ENCODE data around the gene SAP30L.

SAP30L gene

DNA sequence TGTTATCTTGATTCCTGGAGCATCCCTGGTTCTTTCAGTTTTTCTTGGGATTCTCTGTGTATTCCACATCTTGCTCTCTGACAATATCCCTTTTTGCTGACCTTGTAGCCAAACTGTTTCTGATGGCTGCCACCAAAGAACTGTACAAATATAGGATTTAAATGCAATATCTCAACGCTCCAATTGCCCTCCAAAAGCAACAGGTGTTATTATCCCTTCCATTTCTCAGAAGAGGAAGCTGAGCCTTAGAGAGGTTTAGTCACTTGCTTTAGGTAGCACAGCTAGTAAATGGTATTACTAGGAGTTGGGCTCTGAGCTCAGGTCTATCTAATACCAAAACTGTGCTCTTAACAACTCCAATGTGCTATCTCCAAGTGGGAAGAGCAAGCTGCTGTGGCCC is 56.4 kb downstream of the SAP30L start:
- H3K36me3 ChIP-seq (ENCODE audit: control insufficient read depth, insufficient read depth, low read length), result no peaks in the 10 kb centered on the region
- TF ChIP-seq, protein P1, sequence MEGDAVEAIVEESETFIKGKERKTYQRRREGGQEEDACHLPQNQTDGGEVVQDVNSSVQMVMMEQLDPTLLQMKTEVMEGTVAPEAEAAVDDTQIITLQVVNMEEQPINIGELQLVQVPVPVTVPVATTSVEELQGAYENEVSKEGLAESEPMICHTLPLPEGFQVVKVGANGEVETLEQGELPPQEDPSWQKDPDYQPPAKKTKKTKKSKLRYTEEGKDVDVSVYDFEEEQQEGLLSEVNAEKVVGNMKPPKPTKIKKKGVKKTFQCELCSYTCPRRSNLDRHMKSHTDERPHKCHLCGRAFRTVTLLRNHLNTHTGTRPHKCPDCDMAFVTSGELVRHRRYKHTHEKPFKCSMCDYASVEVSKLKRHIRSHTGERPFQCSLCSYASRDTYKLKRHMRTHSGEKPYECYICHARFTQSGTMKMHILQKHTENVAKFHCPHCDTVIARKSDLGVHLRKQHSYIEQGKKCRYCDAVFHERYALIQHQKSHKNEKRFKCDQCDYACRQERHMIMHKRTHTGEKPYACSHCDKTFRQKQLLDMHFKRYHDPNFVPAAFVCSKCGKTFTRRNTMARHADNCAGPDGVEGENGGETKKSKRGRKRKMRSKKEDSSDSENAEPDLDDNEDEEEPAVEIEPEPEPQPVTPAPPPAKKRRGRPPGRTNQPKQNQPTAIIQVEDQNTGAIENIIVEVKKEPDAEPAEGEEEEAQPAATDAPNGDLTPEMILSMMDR (IDR thresholded peaks at IDR 0.05; ENCODE audit: insufficient read depth, low read length, poor library complexity, severe bottlenecking), result no peak
- H3K27me3 ChIP-seq (replicated peaks; ENCODE audit: control insufficient read depth, insufficient read depth, low read length), result no peaks in the 10 kb centered on the region
- no peak overlapping the region for H3K4me3 ChIP-seq (replicated peaks; ENCODE audit: low read depth, low read length)
- DNase-seq (ENCODE audit: extremely low read depth, insufficient read length), result no peak

- TF ChIP-seq, protein P1 (IDR thresholded peaks at IDR 0.05; ENCODE audit: insufficient read depth, low read length, poor library complexity, severe bottlenecking), result no peak
- DNase-seq (ENCODE audit: extremely low read depth, insufficient read length), result no peak
- no peak overlapping the region for H3K4me3 ChIP-seq (replicated peaks; ENCODE audit: low read depth, low read length)
- H3K27me3 ChIP-seq (replicated peaks; ENCODE audit: control insufficient read depth, insufficient read depth, low read length), result no peaks in the 10 kb centered on the region
- H3K36me3 ChIP-seq (ENCODE audit: control insufficient read depth, insufficient read depth, low read length), result no peaks in the 10 kb centered on the region
Observed at GRCh38 chr5:154503698-154504039, 57.9 kb downstream of the SAP30L start.

DNA sequence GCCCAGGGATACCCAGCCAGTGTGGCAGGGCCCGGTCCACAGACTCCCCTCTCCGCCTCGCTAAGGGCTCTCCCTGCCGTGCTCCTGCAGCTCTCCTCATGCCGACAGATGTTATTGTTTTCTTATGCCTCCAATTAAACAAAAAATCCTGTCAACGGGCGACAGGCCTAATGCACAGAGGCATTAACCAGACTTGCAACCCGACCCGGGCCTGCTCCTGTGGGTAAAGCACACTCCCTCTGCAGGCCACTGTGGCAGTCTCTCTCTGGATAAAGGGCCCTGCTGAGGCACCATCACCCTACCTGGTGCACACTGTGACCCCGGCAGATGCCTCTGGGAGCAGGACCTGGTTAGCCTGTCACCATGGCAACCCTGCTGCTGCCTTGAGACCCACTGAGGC is 59.8 kb downstream of the SAP30L start:
- no peak for DNase-seq (ENCODE audit: extremely low read depth, insufficient read length)
- H3K36me3 ChIP-seq (ENCODE audit: control insufficient read depth, insufficient read depth, low read length), result no peaks in the 10 kb centered on the region
- TF ChIP-seq, protein P1 (IDR thresholded peaks at IDR 0.05; ENCODE audit: insufficient read depth, low read length, poor library complexity, severe bottlenecking), result no peak
- no peaks in the 10 kb centered on the region for H3K27me3 ChIP-seq (replicated peaks; ENCODE audit: control insufficient read depth, insufficient read depth, low read length)
- H3K4me3 ChIP-seq (replicated peaks; ENCODE audit: low read depth, low read length), result no peak overlapping the region

DNA sequence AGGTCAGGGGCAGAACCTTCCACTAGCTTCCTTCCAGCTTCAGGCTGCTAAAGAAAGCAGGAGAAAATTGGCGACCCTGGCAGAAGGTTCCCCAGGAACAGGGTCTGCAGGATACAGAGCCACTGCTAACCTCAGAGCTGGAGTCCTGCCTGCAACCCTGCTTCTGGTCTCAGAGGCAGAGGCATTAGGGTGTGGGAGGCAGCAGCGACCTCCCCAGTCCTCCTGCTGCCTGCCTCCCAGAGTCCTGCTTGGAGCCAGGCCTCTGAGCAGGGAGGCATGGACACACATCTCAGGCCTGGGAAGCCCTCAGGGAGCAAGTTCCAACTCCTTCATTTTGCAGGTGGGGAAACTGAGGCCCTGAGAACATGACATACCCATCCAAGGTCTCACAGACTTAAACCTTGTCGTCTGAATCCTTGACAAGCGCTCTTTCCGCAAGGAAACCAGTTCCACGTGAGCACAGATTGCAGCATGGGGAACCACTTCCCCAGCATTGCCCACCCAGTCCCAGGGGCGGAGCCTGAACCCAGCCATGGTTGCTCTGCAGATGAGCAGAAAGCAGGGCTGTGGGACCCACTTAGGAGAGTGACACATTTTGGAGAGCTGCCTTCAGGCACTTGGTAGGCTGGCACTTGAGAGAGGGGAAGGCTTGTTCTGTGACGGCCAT is 60.4 kb downstream of the SAP30L start:
- DNase-seq (ENCODE audit: extremely low read depth, insufficient read length), result no peak
- TF ChIP-seq, protein P1 (IDR thresholded peaks at IDR 0.05; ENCODE audit: insufficient read depth, low read length, poor library complexity, severe bottlenecking), result no peak
- H3K4me3 ChIP-seq (replicated peaks; ENCODE audit: low read depth, low read length), result no peak overlapping the region

DNA sequence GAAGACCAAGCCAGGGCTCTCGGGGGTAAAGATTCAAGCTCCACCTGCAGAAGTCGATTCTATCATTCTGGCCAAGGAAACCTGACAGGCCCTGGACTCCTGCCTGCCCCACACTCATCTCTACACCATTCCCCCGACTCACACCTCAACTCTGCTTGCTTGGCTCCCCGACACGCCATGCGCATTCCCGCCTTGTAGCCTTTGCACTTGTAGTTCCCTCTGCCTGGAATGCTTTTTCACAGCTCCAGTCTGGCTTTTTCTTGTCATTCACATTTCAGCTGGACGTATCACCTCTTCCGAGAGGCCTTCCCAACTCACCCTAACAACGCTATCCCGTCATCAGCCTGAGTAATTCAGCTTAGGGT is 60.9 kb downstream of the SAP30L start:
- H3K27me3 ChIP-seq (replicated peaks; ENCODE audit: control insufficient read depth, insufficient read depth, low read length), result no peaks in the 10 kb centered on the region
- TF ChIP-seq, protein P1 (IDR thresholded peaks at IDR 0.05; ENCODE audit: insufficient read depth, low read length, poor library complexity, severe bottlenecking), result no peak
- DNase-seq (ENCODE audit: extremely low read depth, insufficient read length), result no peak
- no peak overlapping the region for H3K4me3 ChIP-seq (replicated peaks; ENCODE audit: low read depth, low read length)
- no peaks in the 10 kb centered on the region for H3K36me3 ChIP-seq (ENCODE audit: control insufficient read depth, insufficient read depth, low read length)

More for the DNA sequence above, 60.4 kb downstream of the SAP30L start:
- H3K27me3 ChIP-seq (replicated peaks; ENCODE audit: control insufficient read depth, insufficient read depth, low read length), result no peaks in the 10 kb centered on the region
- no peaks in the 10 kb centered on the region for H3K36me3 ChIP-seq (ENCODE audit: control insufficient read depth, insufficient read depth, low read length)

- Histone ChIP-seq H3K4me3 (replicated peaks; ENCODE audit: low read depth, low read length) (no peak overlapping the region), H3K27me3 (replicated peaks; ENCODE audit: control insufficient read depth, insufficient read depth, low read length) (no peaks in the 10 kb centered on the region), H3K36me3 (ENCODE audit: control insufficient read depth, insufficient read depth, low read length) (no peaks in the 10 kb centered on the region)
- no peak for DNase-seq (ENCODE audit: extremely low read depth, insufficient read length)
- TF ChIP-seq, protein P1 (IDR thresholded peaks at IDR 0.05; ENCODE audit: insufficient read depth, low read length, poor library complexity, severe bottlenecking), result no peak
Observed at GRCh38 chr5:154508114-154508513, 62.3 kb downstream of the SAP30L start.

Data from GM06990 (cell line).